Mucosa of rectum (tissue), 2 donors: ENCODE data around the gene ZNF277.

Experiments
- H3K27ac ChIP-seq, 2 donors: one replicate each; pipeline ENCODE4 v1.7.0; 2013; ENCODE audit warnings: inconsistent platforms in 2 of 2, low read depth in 2 of 2, low read length in 2 of 2
- H3K27me3 ChIP-seq, 2 donors: one replicate each; pipeline ENCODE4 v1.7.0; 2013; ENCODE audit warnings: low read length in 2 of 2; ENCODE audit not compliant: control insufficient read depth in 2 of 2, insufficient read depth in 2 of 2
- H3K36me3 ChIP-seq, 2 donors: one replicate each; pipeline ENCODE4 v1.7.0; 2013; ENCODE audit warnings: low read length in 2 of 2; ENCODE audit not compliant: control insufficient read depth in 2 of 2, insufficient read depth in 2 of 2
- H3K4me1 ChIP-seq, 2 donors: one replicate each; pipeline ENCODE4 v1.7.0; 2013; ENCODE audit warnings: low read length in 2 of 2, mild to moderate bottlenecking in 1 of 2; ENCODE audit not compliant: control insufficient read depth in 2 of 2, insufficient read depth in 2 of 2
- H3K4me3 ChIP-seq, 2 donors: one replicate each; pipeline ENCODE4 v1.7.0; 2013; ENCODE audit warnings: low read length in 2 of 2
- H3K9ac ChIP-seq, 2 donors: one replicate each; pipeline ENCODE4 v1.7.0; 2013; ENCODE audit warnings: low read length in 2 of 2, low read depth in 1 of 2, mild to moderate bottlenecking in 1 of 2
- H3K9me3 ChIP-seq, 2 donors: one replicate each; pipeline ENCODE4 v1.7.0; 2013; ENCODE audit warnings: low read length in 2 of 2; ENCODE audit not compliant: control insufficient read depth in 2 of 2
- donor health status: healthy.
- donor health status: Normal muscosa, but diverticular disease.

Gene ZNF277

DNA sequence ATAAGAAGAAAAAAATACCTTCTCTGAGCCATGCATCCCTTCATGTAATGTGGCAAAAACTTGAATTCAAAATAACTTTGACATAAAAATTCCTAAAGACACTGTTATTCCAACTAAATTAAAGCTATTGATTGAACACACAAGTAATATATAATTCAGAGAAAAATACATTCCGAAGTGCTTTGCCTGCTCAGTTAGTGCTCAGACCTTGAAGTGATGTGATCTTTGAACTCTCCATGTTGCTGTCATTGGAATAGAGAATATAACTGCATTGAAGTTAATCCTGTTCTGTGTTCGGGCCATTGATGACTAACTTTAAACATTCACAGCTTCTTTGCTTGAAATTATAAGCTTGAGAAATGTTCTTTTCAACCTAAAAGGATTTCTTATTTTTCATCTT, 129.8 kb downstream of the ZNF277 start:
- Histone ChIP-seq H3K4me1 (no peaks in the 10 kb centered on the region), H3K9me3 (no peaks in the 10 kb centered on the region), H3K27ac (no peak overlapping the region), H3K27me3 (no peaks in the 10 kb centered on the region), H3K9ac (no peak overlapping the region), H3K36me3 (peaks cover 10 to 12% of the 10 kb centered on the region in 2 donors), H3K4me3 (no peak overlapping the region)

DNA sequence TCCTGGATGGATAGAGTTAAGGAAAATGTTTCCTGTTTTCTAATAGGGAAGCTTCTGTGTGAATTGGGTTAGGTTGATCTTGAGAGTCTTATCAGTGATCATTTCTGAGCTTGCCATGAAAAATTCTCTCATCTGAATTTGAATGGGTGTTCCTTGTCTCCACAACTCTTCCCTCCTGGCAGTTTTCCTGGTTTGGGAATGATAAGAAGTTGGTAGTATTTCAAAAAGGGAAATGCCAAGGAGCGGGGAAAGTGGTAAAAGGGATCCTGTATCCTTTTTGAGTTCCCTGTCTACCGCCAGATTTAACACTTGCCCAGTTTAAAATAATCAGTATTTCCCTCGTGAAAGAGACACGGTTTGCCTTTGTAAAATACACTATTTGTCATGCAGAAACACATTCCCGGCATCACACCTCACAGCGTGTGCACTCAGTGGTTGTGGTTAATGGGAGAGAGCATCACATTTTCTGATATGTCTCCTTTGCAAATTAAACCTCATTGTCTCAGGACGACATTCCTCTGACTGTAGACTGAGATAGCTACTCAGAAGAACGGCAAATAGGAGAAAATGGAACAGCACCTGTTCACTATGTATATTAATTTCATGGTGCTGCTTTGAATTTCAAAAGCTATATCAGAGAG, 130.6 kb downstream of the ZNF277 start:
- H3K27ac ChIP-seq: no peak overlapping the region
- H3K27me3 ChIP-seq: no peaks in the 10 kb centered on the region
- H3K9ac ChIP-seq: no peak overlapping the region
- H3K4me1 ChIP-seq: no peaks in the 10 kb centered on the region
- peaks cover 10 to 12% of the 10 kb centered on the region in 2 donors for H3K36me3 ChIP-seq
- no peaks in the 10 kb centered on the region for H3K9me3 ChIP-seq
- H3K4me3 ChIP-seq: no peak overlapping the region

DNA sequence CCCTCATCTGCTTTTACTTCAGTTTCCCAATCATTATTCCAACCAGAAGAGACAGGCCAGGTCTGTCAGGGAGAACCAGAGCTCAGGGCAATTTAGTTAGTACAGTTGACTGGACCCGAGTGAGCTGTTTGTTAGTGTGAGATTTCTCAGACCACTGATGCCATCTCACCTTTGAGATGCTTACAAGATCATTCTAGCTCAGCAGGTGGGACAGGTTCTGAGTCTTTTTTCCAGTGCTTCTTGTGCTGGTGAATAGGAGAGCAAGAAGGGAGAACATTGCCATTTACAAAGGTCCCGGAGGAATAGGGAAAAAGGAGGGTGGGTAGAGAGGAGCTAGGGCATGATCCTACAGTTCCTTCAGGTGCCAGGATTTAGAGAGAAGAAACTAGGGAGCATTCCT, 131.4 kb downstream of the ZNF277 start:
- Histone ChIP-seq H3K27ac (no peak overlapping the region), H3K9ac (no peak overlapping the region), H3K36me3 (peaks cover 10 to 14% of the 10 kb centered on the region in 2 donors), H3K4me1 (no peaks in the 10 kb centered on the region), H3K4me3 (no peak overlapping the region), H3K27me3 (no peaks in the 10 kb centered on the region), H3K9me3 (no peaks in the 10 kb centered on the region)

DNA sequence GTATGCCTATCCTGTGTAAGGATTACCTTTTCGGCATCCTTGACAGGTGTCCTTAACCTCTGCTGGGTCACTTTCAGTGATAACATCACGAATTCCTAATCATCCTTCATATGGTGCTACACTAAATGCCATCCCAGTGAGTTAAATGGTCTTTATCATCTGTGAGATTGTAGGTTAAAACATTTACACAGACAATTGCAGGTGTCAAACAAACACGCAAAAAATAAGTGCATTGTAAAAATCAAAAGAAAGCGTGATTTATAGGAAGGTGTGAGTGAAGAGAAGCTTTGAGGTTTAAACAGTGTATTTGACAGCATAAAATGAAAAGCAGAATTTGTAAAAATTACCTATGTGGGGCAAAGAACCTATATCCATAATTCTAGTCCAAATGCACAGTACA, 132.3 kb downstream of the ZNF277 start:
- no peaks in the 10 kb centered on the region for H3K4me1 ChIP-seq
- no peak overlapping the region for H3K9ac ChIP-seq
- no peaks in the 10 kb centered on the region for H3K9me3 ChIP-seq
- peaks cover 16% of the 10 kb centered on the region in 2 donors for H3K36me3 ChIP-seq
- no peak overlapping the region for H3K4me3 ChIP-seq
- no peaks in the 10 kb centered on the region for H3K27me3 ChIP-seq
- H3K27ac ChIP-seq: no peak overlapping the region

DNA sequence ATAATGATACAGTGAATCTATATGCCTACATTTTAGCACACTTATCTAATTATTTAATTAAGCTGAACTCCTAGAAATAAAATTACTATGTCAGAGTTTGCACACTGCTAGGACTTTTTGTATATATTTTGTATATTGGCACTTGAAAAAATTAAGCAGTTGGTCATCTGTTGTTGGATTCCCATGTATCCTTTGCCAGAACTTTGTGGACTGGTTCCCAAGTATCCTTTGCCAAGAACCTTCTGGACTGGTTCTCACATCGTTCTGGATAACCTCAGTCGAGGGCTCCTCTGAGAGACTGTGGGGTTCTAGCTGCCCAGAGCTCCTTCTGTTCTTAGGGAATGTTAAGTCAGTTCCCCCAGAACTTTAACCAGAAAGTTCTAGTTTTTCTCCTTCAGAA, 135.0 kb downstream of the ZNF277 start:
- H3K4me1 ChIP-seq: no peaks in the 10 kb centered on the region
- H3K27ac ChIP-seq: no peak overlapping the region
- no peak overlapping the region for H3K4me3 ChIP-seq
- H3K27me3 ChIP-seq: no peaks in the 10 kb centered on the region
- H3K9ac ChIP-seq: no peak overlapping the region
- H3K36me3 ChIP-seq: peaks cover 15 to 16% of the 10 kb centered on the region in 2 donors
- H3K9me3 ChIP-seq: no peaks in the 10 kb centered on the region

DNA sequence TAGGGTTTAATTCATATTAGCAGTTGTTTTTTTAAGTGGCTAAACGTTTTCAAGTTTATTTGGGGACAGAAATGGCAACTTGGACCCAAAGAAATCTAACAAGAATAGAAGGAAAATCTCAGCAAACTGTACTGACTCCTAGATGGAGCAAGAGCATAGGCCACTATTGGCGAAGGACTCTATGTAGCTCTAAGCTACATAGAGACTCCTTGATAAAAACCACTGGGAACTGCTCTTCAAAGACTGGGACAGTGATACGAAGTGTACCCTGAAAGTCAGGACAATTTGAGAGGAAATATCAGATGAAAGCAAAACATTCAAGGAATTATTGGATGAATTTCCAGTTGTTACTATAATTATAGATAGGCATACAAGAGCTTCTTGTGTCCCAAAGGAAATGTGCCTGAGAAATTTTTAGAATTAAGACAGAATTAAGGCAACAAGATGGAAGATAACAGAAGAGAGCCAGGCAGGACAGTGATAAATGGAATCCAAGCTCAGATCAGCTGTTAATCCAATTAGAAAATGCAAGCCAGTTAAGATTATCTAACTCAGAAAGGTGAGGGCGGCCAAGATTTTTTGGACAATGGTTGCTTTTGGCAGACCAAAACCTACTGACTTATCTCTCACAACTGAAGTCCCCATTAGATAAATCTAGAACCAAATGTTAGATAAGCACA, 140.0 kb downstream of the ZNF277 start:
- H3K4me3 ChIP-seq: no peak overlapping the region
- no peaks in the 10 kb centered on the region for H3K27me3 ChIP-seq
- no peaks in the 10 kb centered on the region for H3K4me1 ChIP-seq
- no peak overlapping the region for H3K9ac ChIP-seq
- peaks cover 5 to 9% of the 10 kb centered on the region in 2 donors for H3K36me3 ChIP-seq
- no peak overlapping the region for H3K27ac ChIP-seq
- H3K9me3 ChIP-seq: no peaks in the 10 kb centered on the region

DNA sequence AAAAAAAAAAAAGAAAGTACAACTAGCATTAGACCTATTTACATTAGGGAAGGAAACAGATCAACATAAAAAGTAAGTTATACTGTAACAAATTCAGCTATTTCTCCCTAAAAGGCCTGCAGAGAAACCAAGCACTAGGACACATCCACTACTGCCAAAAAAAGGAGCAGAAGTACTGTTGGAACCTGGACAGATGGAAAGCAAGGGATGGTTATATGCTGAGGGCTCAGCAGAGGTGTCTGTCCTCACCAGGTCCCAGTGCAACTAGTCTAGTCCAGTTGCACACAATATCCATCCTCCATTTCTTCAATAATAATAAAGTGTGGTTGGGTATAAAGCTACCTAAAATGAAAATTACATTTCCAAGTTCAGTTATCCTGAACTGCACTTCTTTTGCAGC, 140.6 kb downstream of the ZNF277 start:
- no peak overlapping the region for H3K4me3 ChIP-seq
- H3K9ac ChIP-seq: no peak overlapping the region
- H3K4me1 ChIP-seq: no peaks in the 10 kb centered on the region
- no peaks in the 10 kb centered on the region for H3K9me3 ChIP-seq
- H3K27me3 ChIP-seq: no peaks in the 10 kb centered on the region
- no peak overlapping the region for H3K27ac ChIP-seq
- peaks cover 5 to 9% of the 10 kb centered on the region in 2 donors for H3K36me3 ChIP-seq

DNA sequence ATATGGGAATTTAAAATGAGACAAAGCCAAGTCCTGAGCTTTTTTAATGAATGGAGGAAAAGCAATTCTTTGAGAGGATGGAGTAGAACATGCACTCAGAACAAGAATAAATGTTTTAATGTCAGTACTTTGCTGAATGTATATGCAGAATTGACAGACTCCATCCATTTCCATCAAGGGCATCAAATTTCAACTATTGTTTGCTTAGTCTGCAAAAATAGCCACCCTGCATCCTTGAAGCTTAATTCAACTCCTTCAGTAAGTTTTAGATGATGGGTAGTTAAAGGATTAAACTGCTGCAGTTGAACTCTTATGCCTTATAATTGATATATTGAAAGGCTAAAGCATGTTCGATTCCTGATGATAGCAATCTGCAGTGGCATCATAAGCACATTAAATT, 144.1 kb downstream of the ZNF277 start:
- H3K9me3 ChIP-seq: no peaks in the 10 kb centered on the region
- H3K27me3 ChIP-seq: no peaks in the 10 kb centered on the region
- H3K36me3 ChIP-seq: no peaks in the 10 kb centered on the region
- no peak overlapping the region for H3K27ac ChIP-seq
- no peak overlapping the region for H3K9ac ChIP-seq
- H3K4me1 ChIP-seq: no peaks in the 10 kb centered on the region
- H3K4me3 ChIP-seq: no peak overlapping the region

DNA sequence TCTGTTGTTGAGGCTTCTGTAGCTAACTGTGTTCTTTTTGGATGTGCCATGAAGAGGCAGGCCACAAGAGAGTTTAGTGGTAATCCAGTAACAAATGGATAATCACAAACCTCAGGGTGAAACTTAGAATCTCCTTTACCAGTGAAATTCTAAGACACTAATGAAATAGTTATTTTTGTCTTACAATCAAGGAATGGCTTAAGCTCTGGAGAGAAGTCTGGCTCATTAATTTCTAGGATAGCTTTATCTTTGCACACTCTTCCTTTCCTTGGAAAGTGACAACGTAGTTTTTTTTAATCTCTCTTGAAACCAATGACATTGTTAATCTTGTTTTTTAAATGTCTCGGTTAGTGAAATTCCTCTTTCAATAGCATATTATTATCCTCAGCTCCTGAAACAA, 150.1 kb downstream of the ZNF277 start:
- H3K9me3 ChIP-seq: no peaks in the 10 kb centered on the region
- no peaks in the 10 kb centered on the region for H3K4me1 ChIP-seq
- H3K27ac ChIP-seq: no peak overlapping the region
- H3K9ac ChIP-seq: no peak overlapping the region
- peaks cover 0 to 1% of the 10 kb centered on the region in 2 donors for H3K27me3 ChIP-seq
- no peaks in the 10 kb centered on the region for H3K36me3 ChIP-seq
- no peak overlapping the region for H3K4me3 ChIP-seq

DNA sequence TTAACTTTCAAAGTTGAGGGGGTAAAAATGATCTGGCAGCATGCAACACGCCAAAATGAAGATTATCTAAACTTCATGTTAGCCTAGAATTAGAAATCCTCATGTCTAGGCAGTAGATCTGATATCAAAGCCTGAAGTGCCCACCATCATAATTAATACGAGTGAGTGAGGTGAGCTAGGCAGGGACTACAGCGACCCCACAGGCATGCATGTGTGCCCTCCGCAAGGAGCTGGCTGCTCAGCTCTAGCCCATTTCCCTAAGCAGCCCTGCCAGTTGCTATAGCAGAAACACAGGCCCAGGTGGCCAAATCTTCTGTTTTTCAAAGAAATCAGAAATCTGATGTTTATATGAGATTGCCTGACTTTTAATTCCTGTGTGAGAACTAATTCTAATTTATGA, 150.6 kb downstream of the ZNF277 start:
- H3K9ac ChIP-seq: no peak overlapping the region
- no peaks in the 10 kb centered on the region for H3K36me3 ChIP-seq
- H3K4me3 ChIP-seq: no peak overlapping the region
- no peak overlapping the region for H3K27ac ChIP-seq
- H3K9me3 ChIP-seq: no peaks in the 10 kb centered on the region
- H3K27me3 ChIP-seq: peaks cover 0 to 1% of the 10 kb centered on the region in 2 donors
- H3K4me1 ChIP-seq: no peaks in the 10 kb centered on the region
